Body of pancreas (tissue), 4 donors: ENCODE results near the gene SOX11.

Source experiments
- POLR2A ChIP-seq, 3 donors: fragments of 450-650 bp; IDR thresholded peaks; one replicate each; pipeline ENCODE4 v1.6.1; 2016; ENCODE audit warnings: antibody characterized with exemption in 3 of 3, mild to moderate bottlenecking in 2 of 3
- TF ChIP-seq, protein P1 (sequence below), 7 experiments: fragments of 450-650 bp in 4 of 7; fragments of 200-600 bp in 3 of 7; sonication (generic) in 3 of 7; IDR thresholded peaks; one replicate each; pipeline ENCODE4 v1.5.1; 2016 to 2019; ENCODE audit warnings: antibody characterized with exemption in 7 of 7

DNA sequence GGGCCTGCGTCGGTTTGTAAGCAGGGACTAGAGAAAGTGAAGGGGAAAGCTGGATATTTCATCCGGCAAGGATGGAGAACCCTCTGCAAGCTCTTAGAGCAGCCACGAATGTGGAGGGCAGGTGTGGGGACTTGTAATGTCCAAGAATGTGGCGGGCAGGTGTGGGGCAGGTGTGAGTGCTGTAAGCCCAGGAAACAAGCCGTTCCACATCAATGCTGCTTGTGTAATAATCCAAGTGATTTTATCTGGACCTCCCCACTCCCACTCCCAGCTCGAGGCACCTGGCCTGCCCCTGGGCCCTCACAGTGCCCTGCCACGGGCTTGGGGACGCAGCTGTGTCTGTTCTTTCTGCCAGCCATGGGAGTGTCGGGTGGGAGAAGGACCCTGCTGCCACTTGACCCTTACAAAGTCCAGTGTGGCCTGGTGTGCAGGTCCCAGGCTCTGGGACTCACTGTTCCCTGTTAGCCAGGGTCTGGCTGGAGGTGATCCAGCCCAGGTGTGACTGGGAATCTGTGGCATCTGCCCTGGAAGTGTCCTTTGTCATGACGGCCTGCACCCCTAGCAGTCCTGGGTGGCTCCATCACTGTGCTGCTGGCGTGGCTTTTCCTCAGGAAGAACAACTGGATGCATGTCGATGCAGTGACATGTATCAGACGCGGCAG lies 42.8 kb downstream of the SOX11 start:
- TF ChIP-seq POLR2A (IDR thresholded peaks at IDR 0.05), result no peak
- TF ChIP-seq, protein P1, sequence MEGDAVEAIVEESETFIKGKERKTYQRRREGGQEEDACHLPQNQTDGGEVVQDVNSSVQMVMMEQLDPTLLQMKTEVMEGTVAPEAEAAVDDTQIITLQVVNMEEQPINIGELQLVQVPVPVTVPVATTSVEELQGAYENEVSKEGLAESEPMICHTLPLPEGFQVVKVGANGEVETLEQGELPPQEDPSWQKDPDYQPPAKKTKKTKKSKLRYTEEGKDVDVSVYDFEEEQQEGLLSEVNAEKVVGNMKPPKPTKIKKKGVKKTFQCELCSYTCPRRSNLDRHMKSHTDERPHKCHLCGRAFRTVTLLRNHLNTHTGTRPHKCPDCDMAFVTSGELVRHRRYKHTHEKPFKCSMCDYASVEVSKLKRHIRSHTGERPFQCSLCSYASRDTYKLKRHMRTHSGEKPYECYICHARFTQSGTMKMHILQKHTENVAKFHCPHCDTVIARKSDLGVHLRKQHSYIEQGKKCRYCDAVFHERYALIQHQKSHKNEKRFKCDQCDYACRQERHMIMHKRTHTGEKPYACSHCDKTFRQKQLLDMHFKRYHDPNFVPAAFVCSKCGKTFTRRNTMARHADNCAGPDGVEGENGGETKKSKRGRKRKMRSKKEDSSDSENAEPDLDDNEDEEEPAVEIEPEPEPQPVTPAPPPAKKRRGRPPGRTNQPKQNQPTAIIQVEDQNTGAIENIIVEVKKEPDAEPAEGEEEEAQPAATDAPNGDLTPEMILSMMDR (IDR thresholded peaks at IDR 0.05), result no peak
